Neural progenitor cell (in vitro differentiated cells): ENCODE data around the gene ZGLP1.

ENCODE experiments used
- EZH2 ChIP-seq: fragments of 200-600 bp; sonication (generic); IDR thresholded peaks from 2 replicates; pipeline ENCODE4 v1.6.1; 2017; ENCODE audit warnings: antibody characterized with exemption, mild to moderate bottlenecking, moderate library complexity
- EZH2phosphoT487 ChIP-seq: fragments of 200-600 bp; sonication (generic); IDR thresholded peaks from 2 replicates; pipeline ENCODE4 v1.6.1; 2017; ENCODE audit warnings: antibody characterized with exemption
- TF ChIP-seq, protein P1 (sequence below): fragments of 200-600 bp; sonication (generic); IDR thresholded peaks from 2 replicates; pipeline ENCODE4 v1.5.1; 2017; ENCODE audit warnings: antibody characterized with exemption, mild to moderate bottlenecking

DNA sequence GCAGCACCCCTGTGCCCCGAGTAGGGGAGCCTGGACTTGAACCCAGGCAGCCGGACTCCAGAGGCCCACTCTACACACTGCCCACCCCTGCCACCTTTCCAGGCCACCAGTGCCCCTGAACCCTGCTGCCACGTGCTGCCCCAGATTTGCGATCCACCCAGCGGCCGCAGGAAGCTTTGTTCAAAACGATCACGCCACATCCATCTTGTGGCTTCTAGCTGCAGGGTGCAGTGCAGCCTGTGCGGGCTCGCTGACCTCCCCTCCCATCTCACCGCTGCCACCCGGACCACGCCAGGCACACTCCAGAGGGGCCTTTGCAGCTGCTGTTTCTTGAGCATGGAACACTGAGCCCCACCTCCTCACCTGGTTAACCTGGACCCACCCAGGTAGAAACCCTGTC is 19.9 kb upstream of the ZGLP1 start:
- TF ChIP-seq, protein P1, sequence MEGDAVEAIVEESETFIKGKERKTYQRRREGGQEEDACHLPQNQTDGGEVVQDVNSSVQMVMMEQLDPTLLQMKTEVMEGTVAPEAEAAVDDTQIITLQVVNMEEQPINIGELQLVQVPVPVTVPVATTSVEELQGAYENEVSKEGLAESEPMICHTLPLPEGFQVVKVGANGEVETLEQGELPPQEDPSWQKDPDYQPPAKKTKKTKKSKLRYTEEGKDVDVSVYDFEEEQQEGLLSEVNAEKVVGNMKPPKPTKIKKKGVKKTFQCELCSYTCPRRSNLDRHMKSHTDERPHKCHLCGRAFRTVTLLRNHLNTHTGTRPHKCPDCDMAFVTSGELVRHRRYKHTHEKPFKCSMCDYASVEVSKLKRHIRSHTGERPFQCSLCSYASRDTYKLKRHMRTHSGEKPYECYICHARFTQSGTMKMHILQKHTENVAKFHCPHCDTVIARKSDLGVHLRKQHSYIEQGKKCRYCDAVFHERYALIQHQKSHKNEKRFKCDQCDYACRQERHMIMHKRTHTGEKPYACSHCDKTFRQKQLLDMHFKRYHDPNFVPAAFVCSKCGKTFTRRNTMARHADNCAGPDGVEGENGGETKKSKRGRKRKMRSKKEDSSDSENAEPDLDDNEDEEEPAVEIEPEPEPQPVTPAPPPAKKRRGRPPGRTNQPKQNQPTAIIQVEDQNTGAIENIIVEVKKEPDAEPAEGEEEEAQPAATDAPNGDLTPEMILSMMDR = no peak
- TF ChIP-seq EZH2phosphoT487 = no peak
- no peak for TF ChIP-seq EZH2
